Activated T-cell treated with anti-CD3 and anti-CD28 coated beads, Interleukin-2, amount 50 U/mL, for 72 hours (primary cell): Measurements from ENCODE around the gene TLR4. TPM values are rescaled to one million over a fixed set of nuclear protein-coding genes. Genes with fewer than 3 reads are reported as not detected.

Source experiments
- ATAC-seq, 2 donors: fragments of 150-1000 bp; cut with Tn5 transposase; replicated peaks in 1 of 2; 2 replicates each; pipeline ENCODE4 v1.10.0; 2021; ENCODE audit warnings: moderate library complexity in 2 of 2, mild to moderate bottlenecking in 1 of 2
- DNase-seq, 2 donors: peaks; one replicate each; pipeline ENCODE4 v3.0.0; 2021 to 2022; ENCODE audit warnings: mixed read lengths in 1 of 2
- H3K27ac Mint-ChIP-seq: one replicate; pipeline ENCODE4 v1.8.0; 2022; ENCODE audit warnings: mild to moderate bottlenecking, moderate library complexity, mixed read lengths
- H3K27me3 Mint-ChIP-seq: one replicate; pipeline ENCODE4 v1.8.0; 2022; ENCODE audit warnings: low read depth, mixed read lengths
- H3K36me3 Mint-ChIP-seq, 2 donors: one replicate each; pipeline ENCODE4 v1.8.0; 2022; ENCODE audit warnings: mixed read lengths in 2 of 2, mild to moderate bottlenecking in 1 of 2; ENCODE audit not compliant: insufficient read depth in 2 of 2
- H3K4me1 Mint-ChIP-seq: one replicate; pipeline ENCODE4 v1.8.0; 2022; ENCODE audit warnings: low read depth, mixed read lengths
- H3K4me3 Mint-ChIP-seq, 2 donors: one replicate each; pipeline ENCODE4 v1.8.0; 2022; ENCODE audit warnings: mild to moderate bottlenecking in 2 of 2, mixed read lengths in 2 of 2, moderate library complexity in 2 of 2
- H3K9me3 Mint-ChIP-seq, 2 donors: one replicate each; pipeline ENCODE4 v1.8.0; 2022; ENCODE audit warnings: mixed read lengths in 2 of 2
- total RNA-seq, 2 donors: library from RNA; stranded (reverse); gene quantifications; one replicate each; pipeline ENCODE4 v1.2.3, GENCODE V29; 2022

Gene TLR4
- total RNA-seq, 2 donors from 2014 or later = 0.05 TPM; not detected in 1

DNA sequence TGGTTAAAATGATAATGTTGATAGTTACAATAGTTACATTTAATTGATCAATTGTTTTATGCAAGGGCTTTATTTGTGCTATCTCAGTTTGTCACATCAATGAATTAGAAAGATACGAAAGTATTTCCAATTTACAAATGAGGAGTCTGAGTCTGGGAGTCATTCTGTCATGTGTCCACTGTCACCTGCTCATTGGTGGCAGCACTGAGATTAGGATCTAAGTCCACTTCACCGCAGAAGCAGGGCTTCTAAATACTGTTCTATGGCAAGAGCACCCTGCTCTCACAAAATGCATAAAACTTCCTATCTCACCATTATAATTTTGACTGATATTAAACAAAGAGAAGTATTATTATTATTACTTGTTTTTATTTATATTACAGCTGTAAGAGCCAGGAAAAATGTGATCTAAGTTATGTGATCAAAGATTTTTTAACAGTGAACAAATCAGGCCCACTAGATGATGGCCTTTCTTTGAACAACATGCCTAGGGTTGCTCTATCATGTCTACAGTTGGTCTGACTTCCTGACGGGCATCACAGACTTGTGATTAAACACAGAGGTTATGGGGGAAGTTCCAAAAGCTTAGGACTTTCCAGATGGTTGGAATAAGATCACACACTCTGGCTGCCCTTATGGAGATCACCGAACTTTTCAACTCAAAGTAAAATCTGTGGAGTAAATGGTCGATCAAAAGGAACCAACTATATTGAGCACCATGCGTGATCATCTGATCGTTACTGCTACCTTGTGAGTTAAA, 15.1 kb downstream of the TLR4 start:
- peaks cover 8% of the 10 kb centered on the region for H3K4me1 Mint-ChIP-seq
- H3K36me3 Mint-ChIP-seq = no peaks in the 10 kb centered on the region
- H3K9me3 Mint-ChIP-seq = no peaks in the 10 kb centered on the region
- no peaks in the 10 kb centered on the region for H3K27me3 Mint-ChIP-seq
- ATAC-seq (no peak), DNase-seq (no peak)
- no peak overlapping the region for H3K27ac Mint-ChIP-seq
- H3K4me3 Mint-ChIP-seq = no peak overlapping the region

- H3K4me3 Mint-ChIP-seq = no peak overlapping the region
- ATAC-seq (no peak), DNase-seq (no peak)
- H3K27me3 Mint-ChIP-seq = no peaks in the 10 kb centered on the region
- no peaks in the 10 kb centered on the region for H3K9me3 Mint-ChIP-seq
- no peaks in the 10 kb centered on the region for H3K36me3 Mint-ChIP-seq
- peaks cover 8% of the 10 kb centered on the region for H3K4me1 Mint-ChIP-seq
- H3K27ac Mint-ChIP-seq = no peak overlapping the region
These were observed 15.9 kb downstream of the TLR4 start for GRCh38 chr9:117720066-117720465.

DNA sequence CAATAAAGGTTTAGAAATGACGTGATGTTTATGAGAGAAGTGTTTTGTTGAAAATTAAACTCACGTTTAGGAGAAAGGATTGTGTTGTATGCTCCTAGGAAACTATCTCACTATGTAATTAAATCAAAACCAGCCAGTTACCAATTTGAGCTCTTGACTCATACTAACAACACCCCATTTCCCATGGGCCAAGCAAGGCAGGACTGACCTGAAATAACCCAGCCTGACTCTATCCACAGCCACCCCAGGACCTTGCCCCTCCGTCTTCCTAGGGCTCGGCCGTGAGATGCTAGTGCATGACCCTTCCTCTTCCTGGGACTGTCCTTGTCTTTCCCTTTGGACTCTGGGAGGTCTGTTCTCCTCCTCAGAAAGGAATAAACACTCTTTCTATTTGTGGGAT, 16.4 kb downstream of the TLR4 start:
- peaks cover 8% of the 10 kb centered on the region for H3K4me1 Mint-ChIP-seq
- no peak overlapping the region for H3K4me3 Mint-ChIP-seq
- no peaks in the 10 kb centered on the region for H3K9me3 Mint-ChIP-seq
- no peak for DNase-seq
- H3K36me3 Mint-ChIP-seq = no peaks in the 10 kb centered on the region
- ATAC-seq = no peak
- H3K27ac Mint-ChIP-seq = no peak overlapping the region
- no peaks in the 10 kb centered on the region for H3K27me3 Mint-ChIP-seq

DNA sequence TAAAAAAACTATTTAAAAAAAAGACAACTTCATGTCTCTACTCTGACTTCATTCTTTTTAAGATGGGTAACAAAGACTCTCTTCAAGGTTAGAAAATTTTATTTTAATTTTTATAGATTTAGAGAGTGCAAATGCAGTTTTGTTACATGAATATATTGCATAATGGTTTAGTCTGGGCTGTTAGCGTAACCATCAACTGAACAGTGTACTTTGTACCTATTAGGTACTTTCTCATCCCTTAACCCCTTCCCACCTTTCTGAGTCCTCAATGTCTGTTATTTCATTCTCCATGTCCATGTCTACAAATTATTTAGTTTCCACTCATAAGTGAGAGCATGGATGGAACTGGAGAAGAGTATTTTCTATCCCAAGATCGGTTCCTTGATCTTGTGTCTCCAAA, 16.8 kb downstream of the TLR4 start:
- no peaks in the 10 kb centered on the region for H3K27me3 Mint-ChIP-seq
- no peaks in the 10 kb centered on the region for H3K36me3 Mint-ChIP-seq
- no peak for ATAC-seq
- no peak overlapping the region for H3K4me3 Mint-ChIP-seq
- H3K4me1 Mint-ChIP-seq = peaks cover 8% of the 10 kb centered on the region
- no peaks in the 10 kb centered on the region for H3K9me3 Mint-ChIP-seq
- DNase-seq = no peak
- no peak overlapping the region for H3K27ac Mint-ChIP-seq

DNA sequence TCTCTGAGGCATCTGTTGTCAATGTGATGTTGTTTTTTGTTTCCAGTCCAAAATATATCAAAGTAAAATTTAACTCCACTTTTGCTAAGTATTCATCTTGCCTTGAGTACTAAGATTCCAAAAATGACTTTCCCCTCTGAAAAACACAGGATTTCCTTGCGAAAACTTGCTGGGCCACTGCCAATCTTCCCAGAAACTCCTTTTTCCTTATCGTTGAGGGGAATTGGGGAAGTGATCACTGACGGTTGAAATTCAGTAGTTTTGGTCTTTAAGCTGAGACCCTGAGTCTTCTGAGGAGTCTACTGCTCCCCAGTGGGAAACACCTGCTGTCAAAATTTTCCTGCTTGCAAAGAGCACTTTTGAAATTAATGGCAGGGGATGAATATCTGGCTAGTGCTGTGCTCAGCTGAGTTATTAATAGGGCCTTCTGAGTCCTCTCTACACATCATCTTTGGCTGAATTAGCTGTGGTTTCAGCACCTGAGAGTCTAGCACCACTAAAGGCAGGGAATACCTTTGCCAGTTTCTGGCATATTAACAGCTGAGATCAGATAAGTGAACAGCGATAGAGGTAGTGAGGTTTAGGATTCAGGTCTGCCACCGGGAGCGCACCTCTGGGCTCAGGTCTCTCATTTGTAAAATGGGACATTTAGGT, 18.0 kb downstream of the TLR4 start:
- Mint-ChIP-seq H3K27ac (no peak overlapping the region), H3K9me3 (no peaks in the 10 kb centered on the region), H3K4me3 (no peak overlapping the region), H3K36me3 (no peaks in the 10 kb centered on the region), H3K27me3 (no peaks in the 10 kb centered on the region), H3K4me1 (peaks cover 8% of the 10 kb centered on the region)
- ATAC-seq (no peak), DNase-seq (no peak)

GRCh38 chr9:117723986-117724625, 19.9 kb downstream of the TLR4 start:
- H3K36me3 Mint-ChIP-seq = peaks cover 0 to 1% of the 10 kb centered on the region in 2 donors
- H3K27ac Mint-ChIP-seq = no peak overlapping the region
- H3K4me1 Mint-ChIP-seq = no peaks in the 10 kb centered on the region
- H3K27me3 Mint-ChIP-seq = no peaks in the 10 kb centered on the region
- no peaks in the 10 kb centered on the region for H3K9me3 Mint-ChIP-seq
- DNase-seq = no peak
- no peak overlapping the region for H3K4me3 Mint-ChIP-seq
- no peak for ATAC-seq

DNA sequence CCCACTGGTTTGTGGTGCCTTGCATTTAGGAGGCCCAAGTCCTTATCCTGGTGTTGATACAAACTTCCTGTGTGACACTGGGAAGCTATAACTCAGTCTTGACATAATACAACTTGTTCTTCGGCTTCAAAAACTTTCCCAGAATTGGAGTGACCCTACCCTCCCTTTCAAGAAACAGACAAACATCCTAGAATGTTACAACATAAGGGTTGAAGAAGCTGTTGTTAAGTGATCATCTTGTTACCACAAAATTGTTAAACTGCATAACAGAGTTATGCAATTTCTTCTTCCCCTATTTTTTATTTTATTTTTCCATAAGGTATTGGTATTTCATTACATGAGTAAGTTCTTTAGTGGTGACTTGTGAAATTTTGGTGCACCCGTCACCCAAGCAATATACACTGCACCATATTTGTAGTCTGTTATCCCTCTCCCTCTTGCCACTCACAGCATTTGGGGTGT, 21.3 kb downstream of the TLR4 start:
- H3K4me3 Mint-ChIP-seq = no peak overlapping the region
- no peak for DNase-seq
- H3K9me3 Mint-ChIP-seq = no peaks in the 10 kb centered on the region
- ATAC-seq = no peak
- H3K36me3 Mint-ChIP-seq = peaks cover 0 to 1% of the 10 kb centered on the region in 2 donors
- no peaks in the 10 kb centered on the region for H3K27me3 Mint-ChIP-seq
- no peak overlapping the region for H3K27ac Mint-ChIP-seq
- no peaks in the 10 kb centered on the region for H3K4me1 Mint-ChIP-seq

- no peak overlapping the region for H3K27ac Mint-ChIP-seq
- no peaks in the 10 kb centered on the region for H3K4me1 Mint-ChIP-seq
- no peak overlapping the region for H3K4me3 Mint-ChIP-seq
- H3K36me3 Mint-ChIP-seq = peaks cover 0 to 1% of the 10 kb centered on the region in 2 donors
- H3K9me3 Mint-ChIP-seq = no peaks in the 10 kb centered on the region
- ATAC-seq (no peak), DNase-seq (no peak)
- H3K27me3 Mint-ChIP-seq = no peaks in the 10 kb centered on the region
These were observed 25.2 kb downstream of the TLR4 start for GRCh38 chr9:117729375-117729774.

DNA sequence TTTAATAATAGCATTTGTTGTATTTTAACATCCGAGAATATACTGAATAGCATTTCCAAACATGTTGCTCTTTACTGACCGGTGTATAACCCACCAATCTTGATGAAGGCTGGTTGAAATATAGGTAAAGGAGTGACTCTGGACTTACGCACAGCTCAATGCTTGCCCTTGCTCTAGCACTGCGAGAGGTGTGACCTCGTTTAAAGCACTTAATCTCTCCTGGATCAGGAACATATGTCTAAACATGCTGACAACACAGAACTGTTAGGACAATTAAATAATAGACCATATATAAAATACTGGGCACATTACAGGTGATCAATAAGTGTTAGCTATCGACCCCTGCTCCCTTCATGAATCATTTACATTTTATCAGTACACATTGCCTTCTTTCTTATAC, 28.3 kb downstream of the TLR4 start:
- peaks cover 0 to 1% of the 10 kb centered on the region in 2 donors for H3K36me3 Mint-ChIP-seq
- H3K27ac Mint-ChIP-seq = no peak overlapping the region
- no peaks in the 10 kb centered on the region for H3K4me1 Mint-ChIP-seq
- no peak overlapping the region for H3K4me3 Mint-ChIP-seq
- DNase-seq = no peak
- H3K27me3 Mint-ChIP-seq = no peaks in the 10 kb centered on the region
- no peak for ATAC-seq
- H3K9me3 Mint-ChIP-seq = no peaks in the 10 kb centered on the region

DNA sequence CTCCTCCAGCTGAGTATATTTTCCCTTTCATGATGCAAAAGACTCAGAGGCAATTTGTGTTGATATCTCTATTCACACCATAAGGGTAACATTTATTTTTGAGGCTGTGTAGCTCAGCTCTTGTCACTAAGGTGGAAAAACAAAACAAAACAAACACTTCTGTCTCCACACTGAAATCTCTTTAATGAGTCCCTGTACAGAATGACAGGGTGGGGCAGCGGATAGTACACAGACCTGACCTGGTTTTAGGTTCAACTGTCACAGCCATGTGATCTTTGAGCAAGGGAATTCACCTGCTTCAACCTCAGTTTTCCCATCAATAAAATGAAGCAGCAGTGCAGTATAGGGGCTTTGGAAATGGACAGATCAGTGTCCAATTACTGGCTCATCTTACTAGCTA, 29.3 kb downstream of the TLR4 start:
- H3K9me3 Mint-ChIP-seq = no peaks in the 10 kb centered on the region

GRCh38 chr9:117734082-117734481, 29.9 kb downstream of the TLR4 start:
- no peaks in the 10 kb centered on the region for H3K36me3 Mint-ChIP-seq
- ATAC-seq = no peak
- H3K27ac Mint-ChIP-seq = no peak overlapping the region
- no peaks in the 10 kb centered on the region for H3K4me1 Mint-ChIP-seq
- no peaks in the 10 kb centered on the region for H3K27me3 Mint-ChIP-seq
- no peak overlapping the region for H3K4me3 Mint-ChIP-seq
- no peaks in the 10 kb centered on the region for H3K9me3 Mint-ChIP-seq
- DNase-seq = no peak

More for the DNA sequence above, 29.3 kb downstream of the TLR4 start:
- no peak overlapping the region for H3K4me3 Mint-ChIP-seq
- peaks cover 0 to 1% of the 10 kb centered on the region in 2 donors for H3K36me3 Mint-ChIP-seq
- no peaks in the 10 kb centered on the region for H3K27me3 Mint-ChIP-seq
- ATAC-seq = no peak
- no peak for DNase-seq
- no peak overlapping the region for H3K27ac Mint-ChIP-seq
- H3K4me1 Mint-ChIP-seq = no peaks in the 10 kb centered on the region

DNA sequence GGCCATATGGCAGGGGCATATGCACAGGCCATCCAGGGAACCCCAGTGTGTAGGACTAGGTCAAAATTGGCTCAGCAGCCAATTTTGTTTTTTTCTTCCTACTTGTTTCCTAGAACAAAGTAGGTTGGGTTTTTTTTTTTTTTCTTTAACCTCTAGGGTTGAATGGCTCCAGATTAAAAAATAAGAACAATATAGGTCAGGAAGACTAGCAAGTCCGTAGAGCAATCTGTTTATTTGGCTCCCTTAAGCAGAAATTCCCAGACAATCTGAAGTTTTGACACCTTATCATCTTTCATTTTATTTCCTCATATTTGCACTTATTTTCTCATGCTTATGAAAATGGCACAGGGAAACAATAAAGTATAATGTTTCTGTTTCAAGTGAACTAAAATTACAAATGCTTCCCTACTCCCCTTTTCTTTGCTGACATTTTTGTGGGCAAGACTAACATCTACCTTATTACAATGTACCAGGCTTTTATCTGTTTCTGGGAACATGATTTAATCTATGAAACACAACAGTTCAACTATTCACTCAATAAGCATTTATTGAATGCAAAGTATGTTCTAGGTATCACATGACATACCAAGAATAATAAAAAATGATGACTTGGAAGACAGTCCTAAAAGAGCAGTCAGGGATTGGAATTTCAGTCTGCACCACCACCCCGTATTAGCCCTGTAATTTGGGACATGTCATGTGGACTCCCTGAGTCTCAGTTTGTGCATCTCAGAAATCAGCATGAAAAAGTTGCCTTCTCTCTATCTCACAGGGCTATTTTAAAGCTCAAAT, 30.5 kb downstream of the TLR4 start:
- no peaks in the 10 kb centered on the region for H3K9me3 Mint-ChIP-seq
- ATAC-seq (no peak), DNase-seq (no peak)
- no peaks in the 10 kb centered on the region for H3K27me3 Mint-ChIP-seq
- H3K27ac Mint-ChIP-seq = no peak overlapping the region
- H3K4me1 Mint-ChIP-seq = no peaks in the 10 kb centered on the region
- no peaks in the 10 kb centered on the region for H3K36me3 Mint-ChIP-seq
- no peak overlapping the region for H3K4me3 Mint-ChIP-seq

GRCh38 chr9:117737721-117738226, 33.6 kb downstream of the TLR4 start:
- no peaks in the 10 kb centered on the region for H3K36me3 Mint-ChIP-seq
- peaks cover 6% of the 10 kb centered on the region for H3K27me3 Mint-ChIP-seq
- no peak for DNase-seq
- no peak overlapping the region for H3K27ac Mint-ChIP-seq
- no peak overlapping the region for H3K4me3 Mint-ChIP-seq
- ATAC-seq = no peak
- no peaks in the 10 kb centered on the region for H3K9me3 Mint-ChIP-seq
- H3K4me1 Mint-ChIP-seq = no peaks in the 10 kb centered on the region
